ENCODE results near the gene SEMA3B. TPM values are rescaled to one million over a fixed set of nuclear protein-coding genes. Genes with fewer than 3 reads are reported as not detected.

SEMA3B gene
- total RNA-seq, 4 donors from 2014 or later, result 1.7 to 3.1 (median 2.1) TPM

DNA sequence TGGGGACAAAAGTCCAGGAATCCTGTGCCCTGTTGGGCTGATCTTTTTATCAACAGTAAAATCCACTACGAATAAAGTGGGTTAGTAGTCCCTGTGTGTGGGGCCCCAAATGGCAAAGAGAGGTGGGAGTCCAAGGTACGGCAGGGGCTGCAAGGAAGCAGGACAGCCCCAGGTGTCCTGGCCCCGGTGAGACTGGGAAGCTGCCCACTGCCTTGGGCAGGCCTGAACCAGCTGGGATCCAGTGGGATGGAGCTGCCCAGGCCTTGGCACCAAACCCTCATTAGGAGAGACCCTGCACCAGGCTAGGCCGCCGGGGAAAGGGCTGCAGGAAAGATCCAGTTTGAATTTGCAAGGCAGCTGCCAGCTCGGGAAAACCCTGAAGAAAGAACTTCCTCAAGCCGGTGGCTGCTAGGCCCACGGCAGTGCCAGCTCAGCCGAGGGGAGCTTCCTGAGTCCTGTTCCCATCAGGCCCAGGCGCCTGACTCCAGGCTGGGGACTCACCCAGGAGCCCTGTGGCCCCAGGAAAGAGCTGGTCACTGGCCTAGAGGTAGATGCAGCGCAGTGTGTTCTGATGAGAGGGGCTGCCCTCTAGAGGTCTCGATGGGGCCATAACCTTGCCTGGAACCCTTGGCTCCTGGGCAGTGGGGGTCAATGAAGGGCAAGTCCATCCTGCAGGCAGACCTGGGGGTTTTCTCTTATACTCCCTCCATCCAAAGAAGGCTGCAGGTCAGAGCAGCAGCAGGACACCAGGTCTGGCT, 47.4 kb upstream of the SEMA3B start:
- Histone ChIP-seq H3K36me3 (no peaks in the 10 kb centered on the region), H3K4me3 (no peak overlapping the region), H3K27me3 (no peaks in the 10 kb centered on the region), H3K4me1 (peaks cover 38 to 46% of the 10 kb centered on the region in 2 donors), H3K9me3 (no peaks in the 10 kb centered on the region), H3K27ac (peak overlapping the region; percentile 6 to 84 (median 36))
- TF ChIP-seq, protein P1, sequence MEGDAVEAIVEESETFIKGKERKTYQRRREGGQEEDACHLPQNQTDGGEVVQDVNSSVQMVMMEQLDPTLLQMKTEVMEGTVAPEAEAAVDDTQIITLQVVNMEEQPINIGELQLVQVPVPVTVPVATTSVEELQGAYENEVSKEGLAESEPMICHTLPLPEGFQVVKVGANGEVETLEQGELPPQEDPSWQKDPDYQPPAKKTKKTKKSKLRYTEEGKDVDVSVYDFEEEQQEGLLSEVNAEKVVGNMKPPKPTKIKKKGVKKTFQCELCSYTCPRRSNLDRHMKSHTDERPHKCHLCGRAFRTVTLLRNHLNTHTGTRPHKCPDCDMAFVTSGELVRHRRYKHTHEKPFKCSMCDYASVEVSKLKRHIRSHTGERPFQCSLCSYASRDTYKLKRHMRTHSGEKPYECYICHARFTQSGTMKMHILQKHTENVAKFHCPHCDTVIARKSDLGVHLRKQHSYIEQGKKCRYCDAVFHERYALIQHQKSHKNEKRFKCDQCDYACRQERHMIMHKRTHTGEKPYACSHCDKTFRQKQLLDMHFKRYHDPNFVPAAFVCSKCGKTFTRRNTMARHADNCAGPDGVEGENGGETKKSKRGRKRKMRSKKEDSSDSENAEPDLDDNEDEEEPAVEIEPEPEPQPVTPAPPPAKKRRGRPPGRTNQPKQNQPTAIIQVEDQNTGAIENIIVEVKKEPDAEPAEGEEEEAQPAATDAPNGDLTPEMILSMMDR (IDR thresholded peaks at IDR 0.05 in 4 of 5, conservative IDR thresholded peaks at IDR 0.05 in 1 of 5), result no peak
- no peak for TF ChIP-seq POLR2A (IDR thresholded peaks at IDR 0.05)
- ATAC-seq (no peak), DNase-seq (no peak)
- in situ Hi-C loops (cut with MboI; ENCODE audit: low sequenced_read_pairs in 4 of 4), result loop anchor here in 1 of 4 donors (10.0 kb wide), 1 partner anchor 53 kb away; the partner anchor contains the start of gene LSMEM2
- intact Hi-C loops (cut with DNase I; ENCODE audit: low total_unique reads), result no loop called here

DNA sequence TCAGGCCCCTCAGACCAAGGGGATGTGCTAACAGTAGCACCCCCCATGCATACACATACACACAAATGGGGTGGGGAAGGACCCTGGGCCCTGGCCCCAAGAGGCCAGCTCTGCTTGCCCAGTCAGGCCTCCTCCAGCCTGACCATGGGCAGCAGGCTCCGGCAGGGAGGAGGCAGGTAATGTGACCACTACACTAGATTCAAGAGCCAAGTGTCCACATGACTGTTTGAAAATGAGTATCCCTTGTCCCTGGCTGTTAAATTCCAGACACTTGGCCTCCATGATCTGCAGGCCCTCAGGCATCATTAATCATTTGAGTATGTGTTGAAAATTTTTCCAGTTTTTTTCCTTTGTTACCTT, 46.8 kb upstream of the SEMA3B start:
- intact Hi-C loops (cut with DNase I; ENCODE audit: low total_unique reads), result no loop called here
- TF ChIP-seq, protein P1 (IDR thresholded peaks at IDR 0.05 in 4 of 5, conservative IDR thresholded peaks at IDR 0.05 in 1 of 5), result no peak
- no peak for TF ChIP-seq POLR2A (IDR thresholded peaks at IDR 0.05)
- H3K4me3 ChIP-seq, result no peak overlapping the region
- ATAC-seq (peak; percentile 40 to 63), DNase-seq (no peak)
- in situ Hi-C loops (cut with MboI; ENCODE audit: low sequenced_read_pairs in 4 of 4), result loop anchor here in 1 of 4 donors (10.0 kb wide), 1 partner anchor 53 kb away; the partner anchor contains the start of gene LSMEM2
- no peaks in the 10 kb centered on the region for H3K9me3 ChIP-seq
- peak overlapping the region; percentile 6 to 84 (median 36) for H3K27ac ChIP-seq
- peaks cover 44 to 51% of the 10 kb centered on the region in 2 donors for H3K4me1 ChIP-seq
- H3K36me3 ChIP-seq, result no peaks in the 10 kb centered on the region
- no peaks in the 10 kb centered on the region for H3K27me3 ChIP-seq

DNA sequence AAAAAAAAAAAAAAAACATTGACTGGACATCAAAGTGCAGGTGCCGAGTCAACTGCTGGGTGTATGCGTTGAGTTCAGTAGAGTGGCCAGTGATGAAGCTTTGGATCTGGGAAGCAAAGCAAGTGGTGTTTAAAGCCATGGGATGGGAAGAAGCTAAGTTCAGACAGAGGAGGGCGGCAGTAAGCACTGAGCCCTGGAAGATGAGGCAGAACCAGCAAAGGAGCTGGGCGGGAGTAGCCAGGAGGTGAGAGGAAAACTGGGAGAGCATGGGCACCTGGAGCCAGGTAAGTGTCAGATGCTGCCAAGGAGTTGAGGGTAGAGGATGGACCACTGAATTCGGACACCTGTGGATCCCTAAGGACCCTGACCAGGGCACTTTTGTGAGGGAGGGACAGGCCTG, 44.3 kb upstream of the SEMA3B start:
- Histone ChIP-seq H3K4me3 (no peak overlapping the region), H3K9me3 (no peaks in the 10 kb centered on the region), H3K27ac (no peak overlapping the region), H3K36me3 (no peaks in the 10 kb centered on the region), H3K4me1 (peaks cover 39 to 43% of the 10 kb centered on the region in 2 donors), H3K27me3 (no peaks in the 10 kb centered on the region)
- intact Hi-C loops (cut with DNase I; ENCODE audit: low total_unique reads) (no loop called here), in situ Hi-C loops (cut with MboI; ENCODE audit: low sequenced_read_pairs in 4 of 4) (loop anchor here in 2 of 4 donors (5.0 to 10.0 kb wide), 2 partner anchors 48 to 50 kb away; partner anchors contain the start of gene LSMEM2 (in 1 of the 2))
- DNase-seq, result no peak
- TF ChIP-seq, protein P1 (IDR thresholded peaks at IDR 0.05 in 4 of 5, conservative IDR thresholded peaks at IDR 0.05 in 1 of 5), result no peak
- TF ChIP-seq POLR2A (IDR thresholded peaks at IDR 0.05), result no peak
- no peak for ATAC-seq

DNA sequence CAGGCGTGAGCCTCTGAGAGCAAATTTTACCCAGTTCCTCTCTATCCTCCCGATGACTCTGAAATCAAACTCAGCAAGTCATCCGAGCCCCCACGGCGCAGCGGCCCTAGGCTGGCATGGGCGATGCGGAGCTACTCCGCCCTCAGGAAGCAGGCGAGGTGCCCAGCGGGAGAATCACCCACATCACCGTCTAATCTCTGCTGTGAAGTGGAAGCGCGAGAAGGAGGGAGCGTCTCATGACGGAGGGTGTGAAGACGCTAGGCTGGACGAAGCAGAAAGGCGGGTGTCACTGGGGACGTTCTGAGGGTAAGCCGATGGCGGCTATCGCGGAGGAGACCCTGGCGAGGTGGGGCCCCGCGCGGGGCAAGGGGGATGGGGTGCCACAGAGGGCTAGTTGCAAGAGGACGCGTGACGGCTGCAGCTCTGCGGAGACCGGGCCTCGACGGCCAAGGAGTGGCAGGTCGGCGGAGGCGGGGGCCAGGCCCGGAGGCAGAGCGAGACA, 42.0 kb upstream of the SEMA3B start:
- in situ Hi-C loops (cut with MboI; ENCODE audit: low sequenced_read_pairs in 4 of 4) (loop anchor here in 2 of 4 donors (5.0 to 10.0 kb wide), 2 partner anchors 45 to 48 kb away; partner anchors contain the start of gene LSMEM2 (in 1 of the 2)), intact Hi-C loops (cut with DNase I; ENCODE audit: low total_unique reads) (loop anchor here (1.0 to 2.0 kb wide), 5 partner anchors 11 to 106 kb away; no protein-coding TSS in a partner anchor)
- TF ChIP-seq, protein P1 (IDR thresholded peaks at IDR 0.05 in 4 of 5, conservative IDR thresholded peaks at IDR 0.05 in 1 of 5), result no peak
- TF ChIP-seq POLR2A (IDR thresholded peaks at IDR 0.05), result no peak
- Histone ChIP-seq H3K9me3 (no peaks in the 10 kb centered on the region), H3K27me3 (no peaks in the 10 kb centered on the region), H3K36me3 (no peaks in the 10 kb centered on the region), H3K27ac (peak overlapping the region; percentile 48 to 74 (median 64)), H3K4me3 (peak overlapping the region; percentile 70 to 80 (median 70)), H3K4me1 (peaks cover 19 to 25% of the 10 kb centered on the region in 2 donors)
- ATAC-seq, result peak; percentile 15 to 37
- peak in 1 of 2 donors; percentile 46 for DNase-seq
